NCI-H524 (cell line): ENCODE data around the gene ZNF672.

Experiments used
- DNase-seq, 2 experiments: peaks; one replicate each; lab custom pipeline; 2025; lab: John Stamatoyannopoulos, UW

Gene ZNF672

DNA sequence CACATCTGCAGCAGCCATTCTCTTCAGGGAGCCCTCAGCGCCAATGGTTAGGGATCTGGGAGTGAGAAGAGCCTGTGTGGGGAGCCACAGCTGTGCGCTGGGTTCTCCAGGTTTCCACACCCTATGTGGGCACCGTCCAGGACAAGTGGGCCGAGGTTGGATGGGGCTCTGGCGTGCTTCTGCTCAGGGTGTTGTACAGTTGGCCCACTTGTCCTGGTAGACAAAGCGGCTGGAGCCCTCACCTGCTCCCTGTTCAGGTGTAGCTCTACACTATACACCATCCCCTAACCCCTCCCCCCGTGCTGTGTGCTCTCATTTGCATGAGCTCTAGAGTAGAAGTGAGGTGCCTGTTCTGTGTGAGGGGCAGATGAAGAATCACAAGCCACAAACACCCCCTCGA is 24.5 kb upstream of the ZNF672 start:
- DNase-seq = no peak

DNA sequence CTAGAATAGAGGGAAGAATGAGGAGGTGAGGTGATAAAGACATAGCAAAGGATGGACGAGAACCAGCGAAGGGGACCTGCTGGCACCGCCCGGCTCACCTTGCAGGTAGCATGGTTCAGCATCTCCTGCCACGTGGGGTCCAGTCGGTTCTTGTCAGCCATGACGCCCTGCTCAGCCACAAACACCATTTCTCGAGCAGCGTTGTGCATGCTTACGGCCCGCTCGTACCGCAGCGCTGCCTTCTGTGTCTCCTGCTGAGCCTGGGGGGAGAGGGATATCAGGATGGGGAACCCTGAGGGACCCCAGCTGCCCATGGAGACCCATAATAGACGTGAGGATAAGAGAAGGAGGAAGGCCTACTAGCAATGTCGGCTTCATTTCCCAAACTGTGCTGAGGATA is 23.7 kb upstream of the ZNF672 start:
- DNase-seq = no peak

DNA sequence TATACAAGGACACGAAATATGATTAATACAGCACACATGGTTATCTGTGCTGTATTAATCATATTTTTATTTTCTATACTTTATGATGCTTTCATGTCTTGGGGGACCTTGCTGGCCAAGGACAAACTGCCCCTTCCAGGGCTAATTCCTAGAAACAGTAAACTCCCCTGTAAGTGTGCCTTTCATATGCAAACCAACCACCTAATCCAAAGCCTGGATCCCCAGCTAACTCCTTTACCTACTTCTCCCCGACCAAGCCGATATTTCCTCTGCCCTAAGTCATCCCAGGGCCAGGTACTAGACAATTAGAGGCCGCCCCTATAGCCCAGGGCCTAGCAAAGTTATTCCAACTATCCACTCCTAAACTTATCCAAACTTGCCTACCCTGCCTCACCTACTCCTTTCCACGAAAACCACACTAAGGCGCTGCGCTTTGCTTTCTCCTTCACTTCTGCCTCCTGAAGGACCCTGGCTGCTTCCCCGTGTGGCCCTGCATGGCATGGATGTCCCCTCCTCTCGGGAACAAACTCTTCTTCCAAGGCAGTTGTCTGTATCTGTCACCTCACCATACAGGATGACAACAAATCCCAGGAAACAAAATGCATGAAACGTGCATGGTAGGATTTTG is 22.5 kb upstream of the ZNF672 start:
- no peak for DNase-seq

DNA sequence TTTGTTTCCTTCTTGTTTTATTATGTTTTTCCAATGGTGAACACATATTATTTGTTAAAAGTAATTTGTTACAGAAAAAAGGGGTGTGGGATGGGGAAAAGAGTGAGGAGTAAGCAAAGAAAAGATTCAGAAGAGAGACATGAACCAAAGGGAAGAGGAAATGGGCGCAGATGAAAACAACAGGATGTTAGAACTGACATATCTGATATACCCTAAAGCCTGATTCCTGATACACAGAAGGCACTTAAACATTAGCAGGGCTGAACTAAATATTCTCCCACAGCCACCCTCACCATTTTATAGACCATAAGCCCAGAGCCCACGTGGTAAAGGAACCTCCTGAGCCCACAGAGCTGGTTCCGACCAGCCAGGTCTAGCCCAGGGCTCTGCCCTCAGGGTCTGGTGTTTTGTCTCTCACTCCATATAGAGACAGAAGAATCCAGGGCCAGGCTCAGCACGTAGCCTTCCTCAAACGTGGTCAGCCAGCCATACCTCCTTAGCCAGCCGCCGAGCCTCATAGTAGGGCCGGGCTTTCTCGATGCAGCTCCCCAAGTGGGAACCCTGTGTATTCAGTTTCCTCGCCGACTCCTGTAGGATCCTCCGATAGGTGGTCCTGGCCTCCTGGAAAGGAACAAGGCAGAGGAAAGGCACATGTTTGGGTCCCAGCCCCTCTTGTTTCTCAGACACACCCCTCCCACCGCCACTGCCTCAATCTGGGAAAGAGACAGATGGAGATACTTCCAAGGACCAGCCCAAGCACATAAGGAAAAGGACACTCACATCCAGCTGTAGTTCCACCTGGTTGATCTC is 21.8 kb upstream of the ZNF672 start:
- DNase-seq = no peak

DNA sequence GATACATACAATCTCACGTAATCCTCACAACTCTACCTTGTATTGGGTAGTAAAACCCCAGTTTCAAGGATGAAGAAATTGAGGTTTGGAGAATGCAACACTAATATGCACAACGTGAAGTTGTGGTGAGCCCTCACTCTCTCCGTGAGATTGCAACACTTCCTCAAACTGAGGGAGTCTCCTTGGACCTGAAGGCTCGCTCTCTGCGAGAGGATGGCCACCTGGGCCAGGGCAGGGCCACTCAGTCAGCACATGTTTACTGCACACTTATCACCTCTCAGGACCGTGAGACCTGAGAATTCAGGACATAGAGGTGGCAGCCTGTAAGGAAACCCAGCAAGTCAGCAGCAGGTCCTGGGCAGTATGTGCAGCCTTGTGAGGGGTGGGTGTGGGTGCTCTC is 21.0 kb upstream of the ZNF672 start:
- DNase-seq = no peak

DNA sequence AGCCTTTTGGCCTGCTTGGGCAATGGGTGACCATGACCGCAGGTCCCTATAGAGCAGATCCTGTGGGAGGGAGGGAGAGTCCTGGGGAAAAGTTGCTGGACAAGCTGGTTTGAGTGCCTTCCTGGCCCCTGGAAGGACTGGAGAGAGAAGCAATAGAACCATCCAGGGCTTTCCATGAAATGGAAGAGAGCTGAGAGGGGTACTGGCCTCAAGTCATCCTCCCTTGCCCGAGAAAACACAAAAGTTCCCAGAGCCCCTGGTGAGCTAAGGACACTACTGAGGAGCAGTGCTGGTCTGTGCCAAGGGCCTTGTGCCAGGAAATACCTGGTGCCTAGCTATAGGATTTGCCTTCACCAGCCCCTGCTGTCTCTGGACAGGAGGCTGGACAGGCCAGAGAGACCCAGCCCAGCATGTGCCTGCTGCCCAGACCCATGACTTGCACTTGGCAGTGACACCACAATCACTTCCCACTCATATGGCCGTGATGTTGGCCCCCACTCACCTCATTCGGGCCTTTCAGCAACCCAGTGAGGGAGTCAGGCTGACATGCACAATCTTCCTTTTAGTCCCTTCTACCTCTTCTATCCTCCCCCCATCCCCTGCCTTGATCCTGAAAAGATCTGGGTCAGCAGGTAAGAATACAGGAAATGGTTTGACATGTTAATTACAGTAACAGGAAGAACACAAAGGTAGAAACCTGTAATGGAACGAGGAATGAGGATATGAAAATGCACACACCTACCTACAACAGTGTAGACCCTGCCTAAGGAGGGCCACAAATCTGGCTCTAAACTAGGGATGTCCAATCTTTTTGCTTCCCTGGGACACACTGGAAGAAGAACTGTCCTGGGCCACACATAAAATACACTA is 19.3 kb upstream of the ZNF672 start:
- no peak for DNase-seq

DNA sequence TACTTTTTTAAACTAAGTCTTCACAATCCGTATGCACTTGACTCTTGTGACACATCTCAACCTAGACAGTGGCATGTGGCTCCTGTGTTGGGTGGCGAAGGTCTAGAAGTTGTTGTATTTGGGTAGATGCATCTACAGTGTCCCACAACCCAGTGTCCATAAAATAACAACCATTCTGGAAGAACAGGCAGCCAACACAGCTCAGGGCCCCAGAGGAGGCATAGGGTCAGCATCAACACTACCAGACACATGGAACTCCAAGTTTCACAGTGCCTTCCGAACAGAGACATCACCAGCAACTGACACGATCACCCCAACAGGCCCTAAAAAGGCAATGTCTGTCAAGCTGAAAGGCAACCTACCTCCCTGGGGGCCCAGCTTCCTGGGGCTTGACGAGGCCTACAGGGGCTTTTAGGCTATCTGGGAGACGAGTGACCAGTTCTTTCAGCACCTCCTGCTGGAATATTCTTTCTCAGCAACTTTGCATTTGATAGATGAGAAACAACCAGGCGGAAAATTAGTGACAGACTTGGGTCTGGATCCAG is 17.9 kb upstream of the ZNF672 start:
- no peak for DNase-seq

DNA sequence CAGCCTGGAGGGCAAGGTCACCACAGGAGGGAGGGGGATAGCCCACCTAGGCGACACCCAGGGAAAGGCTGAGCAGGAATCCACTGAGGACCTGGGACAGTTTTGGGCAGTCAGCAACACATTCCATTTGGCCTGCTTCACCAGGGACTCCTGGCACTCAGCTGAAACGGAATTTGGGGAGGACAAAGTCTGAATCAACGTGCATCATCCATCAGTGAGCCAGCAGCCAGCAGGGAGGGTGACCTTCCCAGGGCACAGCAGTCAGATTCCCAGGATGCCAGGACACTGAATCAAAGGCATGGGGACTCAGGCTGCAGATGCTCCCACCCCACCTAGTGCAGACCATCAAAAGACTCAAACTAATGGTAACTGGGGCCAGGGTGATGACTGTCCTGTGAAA is 16.9 kb upstream of the ZNF672 start:
- DNase-seq = no peak

DNA sequence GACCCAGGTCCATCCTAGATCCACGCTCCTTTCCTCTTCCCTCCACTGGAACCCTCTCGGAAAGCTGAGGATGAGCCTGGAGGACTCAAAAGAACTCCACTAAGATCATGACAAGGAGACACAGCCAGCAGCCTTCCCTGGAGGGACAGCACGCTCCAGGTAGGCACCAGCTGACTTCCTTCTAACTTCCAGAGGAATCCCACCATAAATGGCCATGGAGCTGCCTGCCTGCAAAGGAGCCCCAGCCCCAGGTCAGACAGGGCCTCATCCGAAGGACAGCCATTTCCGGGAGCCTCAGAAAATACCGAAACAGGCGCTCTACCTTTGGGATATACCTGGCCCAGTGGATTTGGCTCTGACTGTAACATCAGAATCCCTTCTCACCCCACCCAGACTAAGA is 16.4 kb upstream of the ZNF672 start:
- no peak for DNase-seq

DNA sequence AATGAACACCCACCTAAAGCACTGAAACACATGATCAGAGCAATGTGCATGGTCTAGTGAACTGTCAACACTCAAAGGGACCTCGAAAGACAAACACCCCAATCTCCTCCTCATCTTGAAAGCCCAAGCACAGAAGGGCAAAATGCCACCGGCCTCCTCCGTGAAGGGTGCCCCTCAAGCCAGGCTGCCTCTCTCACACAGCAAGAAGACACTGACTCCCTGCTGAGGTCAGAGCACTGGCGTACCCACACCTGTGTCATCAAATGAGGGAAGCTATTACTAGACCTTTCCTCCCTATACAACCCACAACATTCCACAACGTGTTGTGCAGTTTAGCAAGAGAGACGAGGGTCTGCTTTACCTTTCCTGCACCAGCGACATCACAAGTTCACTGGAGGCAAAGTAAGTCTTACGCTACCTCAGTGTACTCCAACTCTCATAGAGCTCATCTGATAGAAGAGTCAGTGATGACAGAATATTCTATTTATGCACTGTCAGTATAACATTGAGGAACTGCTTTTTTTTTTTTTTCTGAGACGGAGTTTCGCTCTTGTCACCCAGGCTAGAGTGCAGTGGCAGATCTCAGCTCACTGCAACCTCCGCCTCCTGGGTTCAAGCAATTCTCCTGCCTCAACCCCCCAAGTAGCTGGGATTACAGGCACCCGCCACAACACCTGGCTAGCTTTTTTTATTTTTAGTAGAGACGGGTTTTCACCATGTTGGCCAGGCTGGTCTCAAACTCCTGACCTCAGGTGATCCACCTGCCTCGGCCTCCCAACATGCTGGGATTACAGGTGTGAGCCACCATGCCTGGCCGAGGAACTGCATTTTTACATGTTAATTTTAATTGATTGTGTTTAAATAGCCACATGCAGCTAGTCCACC is 15.6 kb upstream of the ZNF672 start:
- DNase-seq = no peak

DNA sequence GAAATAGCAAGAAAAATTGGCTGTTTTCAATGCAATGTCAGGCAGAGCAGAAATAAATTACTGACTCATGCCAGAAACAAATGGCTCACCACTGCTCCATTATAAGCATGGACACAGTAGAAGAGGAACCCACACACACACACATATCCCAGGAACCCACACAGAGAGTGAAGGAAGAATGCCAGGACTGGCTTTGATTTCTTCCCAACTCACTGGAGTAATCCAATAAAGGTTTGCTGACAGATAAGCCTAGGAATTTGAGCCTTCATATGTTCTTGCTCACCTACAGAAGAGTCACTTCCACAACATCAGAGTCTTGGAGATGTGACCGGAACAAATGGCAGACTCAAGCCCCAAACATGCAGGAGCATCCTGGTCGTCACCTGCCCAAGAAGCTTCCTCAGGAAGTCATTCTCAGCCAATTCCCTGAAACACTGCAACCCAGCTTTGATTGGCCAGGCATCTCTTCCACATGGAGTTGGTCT is 14.5 kb upstream of the ZNF672 start:
- DNase-seq = no peak

DNA sequence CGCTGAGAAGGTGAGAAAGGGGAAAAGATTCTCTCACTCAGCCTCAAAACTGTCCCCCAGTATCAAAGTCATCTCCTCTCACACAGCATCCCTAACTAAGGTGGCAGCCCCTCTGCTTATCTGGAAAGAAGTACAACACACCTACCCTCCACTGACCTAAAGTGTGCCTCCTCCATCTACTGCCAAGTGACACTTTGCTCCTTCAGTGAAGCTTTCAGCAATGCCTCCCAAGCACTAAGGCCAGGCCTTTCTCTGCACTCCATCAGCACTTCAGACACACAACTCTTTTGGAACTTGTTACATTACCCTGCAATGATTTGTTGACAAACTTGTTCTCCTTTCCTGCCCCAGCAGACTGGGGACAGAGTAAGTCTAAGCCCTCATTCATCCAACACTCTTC is 13.7 kb upstream of the ZNF672 start:
- no peak for DNase-seq

DNA sequence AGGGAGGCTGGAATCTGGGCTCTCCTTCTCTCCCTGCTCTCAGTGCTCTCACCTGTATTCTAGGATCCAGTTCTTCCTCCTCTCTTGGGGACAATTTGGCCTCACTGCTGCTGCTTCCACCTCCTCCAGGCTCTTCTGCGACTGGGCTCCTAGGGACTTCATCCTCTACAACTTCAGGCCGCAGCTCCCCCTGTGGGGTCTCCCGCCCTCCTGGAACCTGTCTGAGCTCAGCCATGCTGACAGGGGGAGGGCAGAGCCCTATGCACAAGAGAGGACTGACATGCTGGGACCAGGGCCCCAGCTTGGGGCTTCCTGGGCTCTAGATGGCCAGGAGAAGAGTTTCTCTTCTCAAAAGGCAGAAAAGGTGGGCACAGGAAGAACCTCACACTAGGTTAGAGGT is 13.3 kb upstream of the ZNF672 start:
- no peak for DNase-seq

DNA sequence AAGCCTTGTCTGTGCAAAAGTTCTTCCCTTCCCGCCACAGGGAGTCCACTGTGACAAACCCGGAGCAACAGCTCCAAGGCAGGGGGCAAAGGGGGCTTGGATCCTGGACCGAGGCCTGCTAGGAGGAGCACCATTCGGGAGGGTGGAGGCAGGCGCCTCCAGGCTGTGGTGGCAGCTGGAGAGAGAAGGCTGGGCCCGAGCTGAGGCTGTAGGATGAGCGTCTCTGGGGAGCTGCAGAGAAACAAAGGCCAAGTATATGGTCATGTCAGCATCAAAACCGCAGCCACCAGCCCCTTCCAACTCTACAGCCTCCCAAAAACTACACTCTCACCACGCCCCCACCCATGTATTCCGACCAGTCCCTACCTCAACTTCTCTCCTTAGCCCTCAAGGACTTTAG is 12.9 kb upstream of the ZNF672 start:
- no peak for DNase-seq

DNA sequence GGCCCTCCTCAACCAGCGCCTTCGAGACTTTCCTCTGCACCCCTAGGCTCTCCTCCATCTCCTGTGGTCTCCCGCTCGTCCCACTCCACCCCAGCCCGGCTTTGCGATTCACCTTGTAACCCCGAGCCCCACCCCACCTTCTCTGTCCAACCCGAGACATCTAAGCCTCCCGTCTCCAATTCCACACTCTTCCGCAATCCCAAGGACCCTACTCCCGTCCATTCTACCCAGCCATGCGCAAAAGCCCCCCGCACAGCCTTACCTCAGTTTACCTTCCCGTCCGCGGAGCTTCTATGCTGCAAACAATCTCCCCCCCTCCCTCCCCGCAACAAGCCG is 12.5 kb upstream of the ZNF672 start:
- DNase-seq = no peak

DNA sequence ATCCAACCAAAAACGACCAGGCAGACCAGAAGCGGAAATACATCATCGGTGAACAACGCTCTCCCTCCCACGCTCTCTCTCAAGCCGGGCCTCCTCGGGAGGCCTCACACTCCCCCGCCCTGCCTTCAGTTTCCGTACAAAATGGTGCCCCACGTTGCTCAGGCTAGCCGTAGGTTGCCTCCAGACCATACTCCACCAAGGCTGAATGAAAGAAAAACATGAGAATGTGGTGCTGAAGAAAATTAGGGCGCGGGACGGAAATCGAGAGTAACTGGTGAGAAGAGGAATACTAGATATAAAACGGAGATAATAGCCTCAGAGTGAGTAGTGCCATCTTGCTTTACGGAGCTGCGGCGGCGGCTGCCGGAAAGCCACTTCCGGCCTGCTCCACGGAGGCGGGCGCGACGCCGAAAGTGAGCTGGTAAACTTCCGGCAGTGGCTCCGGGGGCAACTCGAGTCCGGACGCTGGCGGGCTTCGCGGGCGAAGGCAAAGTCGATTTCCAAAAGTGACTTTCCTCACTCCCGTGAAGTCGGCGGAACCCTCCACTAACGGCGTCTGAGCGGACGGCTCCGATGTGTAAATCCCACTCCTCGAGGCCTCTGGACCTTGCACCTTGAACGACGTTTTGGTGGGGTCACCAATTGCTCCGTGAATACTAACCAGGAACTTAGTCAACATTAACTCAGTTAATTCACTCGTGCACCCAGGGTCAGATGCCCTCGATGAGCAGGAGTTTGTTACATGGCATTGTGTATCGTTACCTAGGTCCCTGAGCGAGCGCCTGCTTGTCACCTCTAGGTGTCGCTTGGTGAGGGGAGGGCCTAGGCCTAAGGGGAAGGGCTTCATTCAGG is 11.9 kb upstream of the ZNF672 start, which contains the start of gene SH3BP5L:
Gene SH3BP5L (minus strand): TSS at position 7 of the 852 bp plus-strand sequence. CDS start 980 bp downstream, outside the sequence.
- peak; percentile 87 to 92 for DNase-seq

DNA sequence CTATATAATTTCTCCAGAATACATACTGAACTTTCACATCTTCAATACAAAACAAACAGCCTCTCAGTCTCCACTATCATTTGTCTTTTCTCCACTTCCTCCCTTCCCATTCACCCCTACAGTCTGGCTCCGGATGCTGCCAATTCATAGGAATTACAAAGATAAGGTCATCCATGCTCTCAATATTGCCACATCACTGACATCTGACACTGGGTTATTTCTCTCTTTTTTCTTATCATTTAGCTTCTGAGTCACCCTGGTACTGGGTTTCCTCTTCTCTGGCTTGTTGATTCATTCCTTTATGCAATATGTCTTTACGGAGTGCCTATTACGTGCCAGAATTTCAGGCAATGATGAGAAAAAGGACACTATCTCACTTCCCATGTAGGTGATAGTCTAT is 9.2 kb upstream of the ZNF672 start:
- no peak for DNase-seq

DNA sequence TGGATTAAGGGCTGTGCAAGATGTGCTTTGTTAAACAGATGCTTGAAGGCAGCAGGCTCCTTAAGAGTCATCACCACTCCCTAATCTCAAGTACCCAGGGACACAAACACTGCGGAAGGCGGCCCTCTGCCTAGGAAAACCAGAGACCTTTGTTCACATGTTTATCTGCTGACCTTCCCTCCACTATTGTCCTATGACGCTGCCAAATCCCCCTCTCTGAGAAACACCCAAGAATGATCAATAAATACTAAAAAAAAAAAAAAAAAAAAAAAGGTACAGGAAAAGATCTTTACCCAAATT is 7.4 kb upstream of the ZNF672 start:
- peak; percentile 19 to 73 for DNase-seq

DNA sequence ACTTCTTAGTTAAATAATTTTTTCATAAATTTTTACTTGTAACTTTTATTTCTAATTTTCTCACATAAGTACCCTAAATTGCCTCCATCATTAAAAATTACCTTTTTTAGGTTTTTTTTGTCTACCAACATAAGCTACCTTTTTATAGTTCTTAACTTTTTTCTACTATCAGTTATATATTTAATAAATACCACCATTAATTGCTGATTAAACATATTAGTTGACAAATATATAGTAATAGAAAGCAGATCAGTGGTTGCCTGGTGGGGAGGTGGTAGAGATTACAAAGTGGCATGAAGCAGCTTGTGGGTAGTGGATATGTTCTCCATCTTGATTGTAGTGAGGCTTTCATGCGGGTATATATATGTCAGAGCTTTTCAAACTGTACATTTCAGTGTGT is 6.2 kb upstream of the ZNF672 start:
- no peak for DNase-seq

DNA sequence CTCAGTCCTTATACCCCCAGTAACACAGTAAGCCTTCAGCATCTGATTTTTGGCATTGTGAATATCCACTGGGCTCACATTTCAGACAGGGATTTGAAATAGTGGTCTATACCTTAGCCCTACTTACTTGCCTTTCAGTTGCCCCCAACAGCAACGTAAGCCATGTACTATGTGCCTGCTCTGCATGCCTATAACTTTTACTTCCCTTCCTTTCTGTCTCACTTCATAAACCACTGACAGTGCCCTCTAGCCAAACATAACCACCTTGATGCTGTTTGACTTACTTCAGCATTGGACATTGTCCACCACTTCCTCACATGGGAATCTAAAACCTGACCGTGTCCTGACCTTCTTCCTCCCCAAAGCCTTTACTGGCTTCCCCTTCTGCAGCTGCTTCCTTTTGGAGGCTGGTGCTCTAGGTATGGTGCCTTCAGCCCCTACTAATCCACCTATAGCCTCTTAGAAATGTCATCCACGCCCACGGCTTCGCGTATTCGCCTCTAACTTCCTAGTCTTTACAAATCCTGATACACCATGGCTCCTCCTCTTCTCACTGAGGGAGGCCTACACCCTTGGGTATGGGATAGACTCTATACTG is 3.6 kb upstream of the ZNF672 start:
- DNase-seq = no peak
